ENCODE results near the gene PTPRH.

Gene PTPRH

DNA sequence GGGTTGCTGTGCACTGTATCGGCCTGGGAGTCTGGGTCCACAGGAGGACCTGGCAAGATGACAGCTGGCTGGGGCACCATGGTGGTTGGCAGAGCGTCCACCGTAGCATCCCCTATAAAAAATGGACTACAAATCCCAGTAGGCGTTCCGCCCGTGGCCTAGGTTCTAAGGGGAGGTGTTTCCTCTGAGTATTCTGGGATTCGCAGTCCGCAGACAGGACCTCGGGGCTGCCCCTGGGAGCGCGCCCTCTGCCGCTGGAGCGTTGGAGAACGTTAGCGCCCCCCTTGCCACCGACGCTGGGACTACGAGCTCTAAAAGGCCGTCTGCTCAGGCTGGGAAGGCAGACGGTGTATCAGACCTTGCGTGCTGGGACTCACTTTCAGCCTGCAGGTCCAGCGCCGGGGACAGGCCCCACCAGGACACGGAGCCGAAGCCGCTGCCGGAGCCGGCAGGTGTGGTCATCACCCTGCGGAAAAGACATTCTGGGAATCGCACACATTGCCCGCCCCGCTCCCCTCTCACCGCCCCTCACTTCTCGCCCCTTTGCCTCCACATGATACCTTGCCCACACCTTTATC lies 43.3 kb downstream of the PTPRH start:
- peak; percentile 9; the same call in 1 of the 2 replicates for TF ChIP-seq RAD21 (IDR thresholded peaks at IDR 0.05; ENCODE audit: low read depth)
- TF ChIP-seq, protein P1, sequence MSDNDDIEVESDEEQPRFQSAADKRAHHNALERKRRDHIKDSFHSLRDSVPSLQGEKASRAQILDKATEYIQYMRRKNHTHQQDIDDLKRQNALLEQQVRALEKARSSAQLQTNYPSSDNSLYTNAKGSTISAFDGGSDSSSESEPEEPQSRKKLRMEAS (IDR thresholded peaks at IDR 0.05), result no peak

DNA sequence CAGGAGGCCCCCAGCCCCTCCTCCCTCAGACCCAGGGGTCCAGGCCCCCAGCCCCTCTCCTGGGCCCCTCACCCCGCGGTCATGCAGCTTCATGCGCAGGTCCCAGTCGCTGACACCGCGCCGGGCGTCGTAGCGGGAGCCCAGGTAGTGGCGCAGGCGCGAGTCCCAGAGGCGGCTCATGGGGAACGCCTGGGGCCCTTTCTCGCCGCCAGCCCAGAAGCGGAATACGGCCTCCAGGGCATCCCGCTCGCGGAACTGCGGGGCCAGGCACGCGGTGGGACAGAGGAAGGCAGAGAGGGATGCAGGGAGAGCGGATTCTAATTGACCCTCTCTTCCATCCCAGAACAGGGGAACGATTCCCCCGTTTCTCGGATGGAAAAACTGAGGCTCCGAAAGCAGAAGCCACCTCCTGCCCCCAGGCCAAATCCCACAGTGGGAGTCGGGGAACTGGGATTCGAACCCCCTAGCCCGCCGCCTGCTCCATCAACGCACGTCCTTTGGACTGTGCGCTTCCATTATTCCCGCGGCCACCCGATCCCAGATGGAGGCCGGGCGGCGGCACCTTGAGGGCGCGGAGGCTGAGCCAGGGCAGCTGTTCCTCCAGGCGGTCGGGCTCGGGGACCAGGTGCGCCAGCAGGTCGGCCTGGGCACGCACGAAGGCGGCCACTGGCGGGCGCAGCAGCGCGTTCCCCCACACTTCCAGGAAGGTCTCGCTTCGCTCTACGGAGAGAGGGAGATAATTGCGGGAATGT lies 47.6 kb downstream of the PTPRH start:
- TF ChIP-seq NFIC (IDR thresholded peaks at IDR 0.05) (no peak), ZBTB7A (IDR thresholded peaks at IDR 0.05; ENCODE audit: low read depth) (no peak), USF1 (IDR thresholded peaks at IDR 0.05) (no peak), TEAD4 (IDR thresholded peaks at IDR 0.05) (no peak)
- TF ChIP-seq, protein P1 (IDR thresholded peaks at IDR 0.05), result no peak

DNA sequence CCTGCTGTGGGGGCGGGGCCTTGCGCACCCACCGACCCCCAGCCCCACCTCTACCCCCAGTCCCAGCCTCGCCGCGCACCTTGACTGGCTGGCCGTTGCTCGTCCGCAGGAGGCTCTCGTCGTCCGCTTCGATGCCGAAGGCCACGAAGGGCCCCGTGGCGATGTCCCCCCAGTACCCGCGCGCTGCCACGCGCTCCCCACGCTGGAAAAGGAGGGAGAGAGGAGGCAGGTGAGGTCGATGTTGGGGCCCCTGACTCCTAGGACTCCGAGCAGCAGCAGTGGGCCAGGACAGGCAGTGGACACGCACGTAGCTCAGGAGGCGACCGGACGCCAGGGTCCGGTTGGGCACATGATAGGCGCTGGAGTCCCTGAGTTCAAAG lies 48.3 kb downstream of the PTPRH start:
- TF ChIP-seq REST (IDR thresholded peaks at IDR 0.05; ENCODE audit: low read depth) (no peak), EP300 (IDR thresholded peaks at IDR 0.05; ENCODE audit: borderline replicate concordance) (no peak)

DNA sequence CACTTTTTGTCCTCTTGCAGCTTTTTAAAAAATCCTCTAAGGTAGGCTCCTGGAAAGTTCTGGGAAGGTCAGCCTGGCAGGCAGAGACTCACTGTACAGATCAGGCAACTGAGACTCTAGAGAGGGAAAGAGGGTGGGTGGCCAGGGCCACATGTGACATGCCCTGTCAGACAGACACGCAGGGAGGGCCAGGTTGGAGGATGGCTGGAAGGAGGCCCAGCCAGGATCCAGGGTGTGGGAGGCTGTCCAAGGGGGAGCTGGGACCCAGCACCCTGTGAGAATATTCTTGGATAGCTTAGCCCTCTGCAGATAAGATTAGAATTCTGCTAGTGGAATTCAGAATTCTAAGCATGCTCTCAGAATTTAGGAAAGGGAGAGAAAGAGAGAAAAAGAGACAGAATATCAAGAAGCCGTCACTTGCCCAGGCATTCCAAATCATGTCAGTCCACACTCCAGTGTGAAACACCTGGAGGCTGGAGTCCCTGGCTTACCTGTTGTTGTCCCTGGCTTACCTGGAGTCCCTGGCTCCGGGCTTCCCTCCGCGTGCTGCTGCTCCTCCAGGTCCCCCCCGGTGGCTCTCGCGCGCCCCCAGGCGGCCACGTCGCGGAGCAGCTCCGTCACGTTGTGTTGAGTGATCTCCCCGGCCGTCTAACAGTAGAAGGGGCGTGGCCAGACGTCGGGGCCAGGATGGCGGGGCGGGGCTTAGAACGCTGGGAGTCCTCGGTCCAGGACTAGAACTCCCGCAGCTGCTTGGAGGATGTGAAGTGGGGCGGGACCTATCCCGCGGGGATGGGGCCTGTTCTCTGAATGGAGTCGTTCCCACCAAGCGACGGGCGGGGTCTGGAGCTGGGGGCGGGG lies 48.9 kb downstream of the PTPRH start:
- 0 out of 2 replicates have a peak, but pooled peaks have one; percentile 22 for TF ChIP-seq USF1 (IDR thresholded peaks at IDR 0.05)
- no peak for TF ChIP-seq NFIC (IDR thresholded peaks at IDR 0.05)
- no peak for TF ChIP-seq YY1 (IDR thresholded peaks at IDR 0.05; ENCODE audit: low read depth)
- TF ChIP-seq, protein P1 (IDR thresholded peaks at IDR 0.05), result peak; percentile 75
- no peak for TF ChIP-seq CREB1 (IDR thresholded peaks at IDR 0.05; ENCODE audit: low read depth)
- TF ChIP-seq RAD21 (IDR thresholded peaks at IDR 0.05; ENCODE audit: low read depth), result peak; percentile 84
- no peak for TF ChIP-seq FOXM1 (IDR thresholded peaks at IDR 0.05; ENCODE audit: borderline replicate concordance, low read depth)
- no peak for TF ChIP-seq CEBPB (IDR thresholded peaks at IDR 0.05)
- no peak for TF ChIP-seq ZBTB7A (IDR thresholded peaks at IDR 0.05; ENCODE audit: low read depth)
- no peak for TF ChIP-seq EGR1 (IDR thresholded peaks at IDR 0.05)

GRCh38 chr19:55158848-55159749 lies 50.2 kb downstream of the PTPRH start:
- TF ChIP-seq YY1 (IDR thresholded peaks at IDR 0.05; ENCODE audit: low read depth) (no peak), RAD21 (IDR thresholded peaks at IDR 0.05; ENCODE audit: low read depth) (no peak), CREB1 (IDR thresholded peaks at IDR 0.05; ENCODE audit: low read depth) (no peak), TCF12 (IDR thresholded peaks at IDR 0.05; ENCODE audit: low read depth) (no peak), FOXM1 (IDR thresholded peaks at IDR 0.05; ENCODE audit: borderline replicate concordance, low read depth) (no peak), USF1 (IDR thresholded peaks at IDR 0.05) (no peak), ZBTB7A (IDR thresholded peaks at IDR 0.05; ENCODE audit: low read depth) (no peak), TAF1 (IDR thresholded peaks at IDR 0.05; ENCODE audit: low read depth) (no peak), CEBPB (IDR thresholded peaks at IDR 0.05) (no peak), REST (IDR thresholded peaks at IDR 0.05; ENCODE audit: low read depth) (no peak), TEAD4 (IDR thresholded peaks at IDR 0.05) (no peak), EP300 (IDR thresholded peaks at IDR 0.05; ENCODE audit: borderline replicate concordance) (no peak), NFIC (IDR thresholded peaks at IDR 0.05) (no peak)
- TF ChIP-seq, protein P1 (IDR thresholded peaks at IDR 0.05), result no peak
